Middle frontal gyrus (tissue), 1 donor: ENCODE results near the gene FAAH2.
"Not testable (repeated sequence)": the region's sequence is repeated elsewhere in the genome, so short reads cannot be mapped to it uniquely, and the experiment has no call there.

ENCODE experiments used
- DNase-seq: peaks from one replicate; pipeline ENCODE4 v3.0.0-alpha.2; 2015; ENCODE audit warnings: low spot score; ENCODE audit errors: extremely low spot score

FAAH2 gene

GRCh38 chrX:57380026-57380796 lies 93.7 kb downstream of the FAAH2 start:
- DNase-seq = no peak

- not testable (repeated sequence) for DNase-seq
Measured at GRCh38 chrX:57394162-57394561, 107.7 kb downstream of the FAAH2 start.

GRCh38 chrX:57403191-57403590 lies 116.7 kb downstream of the FAAH2 start:
- not testable (repeated sequence) for DNase-seq

GRCh38 chrX:57406149-57406548 lies 119.6 kb downstream of the FAAH2 start:
- no peak for DNase-seq

- no peak for DNase-seq
Measured at GRCh38 chrX:57417827-57418226, 131.3 kb downstream of the FAAH2 start.

GRCh38 chrX:57422289-57422688 lies 135.8 kb downstream of the FAAH2 start:
- no peak for DNase-seq

GRCh38 chrX:57422790-57423189 lies 136.3 kb downstream of the FAAH2 start:
- DNase-seq = no peak

GRCh38 chrX:57445076-57445475 lies 158.6 kb downstream of the FAAH2 start:
- DNase-seq = no peak

GRCh38 chrX:57445832-57446231 lies 159.3 kb downstream of the FAAH2 start:
- DNase-seq = no peak

GRCh38 chrX:57447856-57448255 lies 161.3 kb downstream of the FAAH2 start:
- no peak for DNase-seq

GRCh38 chrX:57451426-57452020 lies 165.0 kb downstream of the FAAH2 start:
- no peak for DNase-seq

- no peak for DNase-seq
Measured at GRCh38 chrX:57453901-57454300, 167.4 kb downstream of the FAAH2 start.

GRCh38 chrX:57481514-57481913 lies 195.0 kb downstream of the FAAH2 start:
- DNase-seq = no peak

GRCh38 chrX:57516491-57516890 lies 230.0 kb downstream of the FAAH2 start:
- DNase-seq = no peak

GRCh38 chrX:57519578-57520118 lies 233.1 kb downstream of the FAAH2 start:
- no peak for DNase-seq

- DNase-seq = no peak
Measured at GRCh38 chrX:57528670-57529255, 242.3 kb downstream of the FAAH2 start.
